ENCODE measurements around the gene AKAP7. TPM values are rescaled to one million over a fixed set of nuclear protein-coding genes. Genes with fewer than 3 reads are reported as not detected.

The AKAP7 gene
- polyA plus RNA-seq, 1 donor from 2014 or later: 1.6 TPM

GRCh38 chr6:131255911-131256310, 120.6 kb downstream of the AKAP7 start:
- Histone ChIP-seq H4K20me1 (ENCODE audit: insufficient read depth) (no peaks in the 10 kb centered on the region), H3K36me3 (ENCODE audit: insufficient read depth, low read length) (no peaks in the 10 kb centered on the region), H3K4me3 (ENCODE audit: low read length) (no peak overlapping the region), H3F3A (ENCODE audit: insufficient read depth, low read length, poor library complexity, severe bottlenecking) (no peaks in the 10 kb centered on the region), H3K79me2 (replicated peaks; ENCODE audit: insufficient read depth, low read length) (no peaks in the 10 kb centered on the region), H3K9ac (ENCODE audit: low read length) (no peak overlapping the region), H3K27me3 (ENCODE audit: insufficient read depth, low read depth, low read length) (no peaks in the 10 kb centered on the region), H2AFZ (ENCODE audit: low read depth, low read length) (no peak overlapping the region), H3K9me2 (ENCODE audit: insufficient read depth, low read length) (no peaks in the 10 kb centered on the region), H3K27ac (ENCODE audit: low read length) (no peak overlapping the region), H3K9me3 (ENCODE audit: low read length) (no peaks in the 10 kb centered on the region), H3K4me2 (ENCODE audit: low read length) (no peak overlapping the region)
- TF ChIP-seq POLR2AphosphoS5 (IDR thresholded peaks at IDR 0.05): no peak
- no peak for TF ChIP-seq CTCF (IDR thresholded peaks at IDR 0.05; ENCODE audit: poor library complexity, severe bottlenecking)
- no peak for TF ChIP-seq MXI1 (conservative IDR thresholded peaks at IDR 0.05; ENCODE audit: poor library complexity, severe bottlenecking)
- TF ChIP-seq EP300 (conservative IDR thresholded peaks at IDR 0.05; ENCODE audit: poor library complexity, severe bottlenecking): no peak
- no peak for TF ChIP-seq TAF1 (IDR thresholded peaks at IDR 0.05; ENCODE audit: low read depth)
- no peak for TF ChIP-seq REST (IDR thresholded peaks at IDR 0.05; ENCODE audit: borderline replicate concordance)
- no peak for TF ChIP-seq EZH2 (IDR thresholded peaks at IDR 0.05; ENCODE audit: borderline replicate concordance, insufficient read depth, low read length, poor library complexity, severe bottlenecking)
- no peak for TF ChIP-seq RAD21 (conservative IDR thresholded peaks at IDR 0.05)
- TF ChIP-seq SMC3 (conservative IDR thresholded peaks at IDR 0.05; ENCODE audit: poor library complexity): no peak

- Histone ChIP-seq H3K36me3 (ENCODE audit: insufficient read depth, low read length) (no peaks in the 10 kb centered on the region), H4K20me1 (ENCODE audit: insufficient read depth) (no peaks in the 10 kb centered on the region), H3K9ac (ENCODE audit: low read length) (no peak overlapping the region), H3K9me3 (ENCODE audit: low read length) (no peaks in the 10 kb centered on the region), H3K4me3 (ENCODE audit: low read length) (no peak overlapping the region), H3K4me2 (ENCODE audit: low read length) (no peak overlapping the region), H3F3A (ENCODE audit: insufficient read depth, low read length, poor library complexity, severe bottlenecking) (no peaks in the 10 kb centered on the region), H2AFZ (ENCODE audit: low read depth, low read length) (no peak overlapping the region), H3K79me2 (replicated peaks; ENCODE audit: insufficient read depth, low read length) (no peaks in the 10 kb centered on the region), H3K27ac (ENCODE audit: low read length) (no peak overlapping the region), H3K27me3 (ENCODE audit: insufficient read depth, low read depth, low read length) (no peaks in the 10 kb centered on the region), H3K9me2 (ENCODE audit: insufficient read depth, low read length) (no peaks in the 10 kb centered on the region)
- TF ChIP-seq POLR2AphosphoS5 (IDR thresholded peaks at IDR 0.05) (no peak), CTCF (IDR thresholded peaks at IDR 0.05; ENCODE audit: poor library complexity, severe bottlenecking) (no peak), EZH2 (IDR thresholded peaks at IDR 0.05; ENCODE audit: borderline replicate concordance, insufficient read depth, low read length, poor library complexity, severe bottlenecking) (no peak), REST (IDR thresholded peaks at IDR 0.05; ENCODE audit: borderline replicate concordance) (no peak)
Measured at GRCh38 chr6:131257104-131257503, 121.8 kb downstream of the AKAP7 start.

Data from neural cell (in vitro differentiated cells).